GM23338 (cell line): ENCODE measurements around the gene TRIM44.

Experiments used
- CREB1 ChIP-seq: fragments of 250-450 bp; sonication (Bioruptor Pico); IDR thresholded peaks from 2 replicates; pipeline ENCODE4 v1.5.0; 2020; ENCODE audit warnings: low read depth, mild to moderate bottlenecking, moderate library complexity
- EZH2phosphoT487 ChIP-seq: fragments of 200-600 bp; sonication (generic); IDR thresholded peaks from one replicate; pipeline ENCODE4 v1.8.1; 2018; ENCODE audit warnings: antibody characterized with exemption; ENCODE audit not compliant: unreplicated experiment
- JUNB ChIP-seq: IDR thresholded peaks from one replicate; pipeline ENCODE4 v1.6.1; 2016; ENCODE audit warnings: antibody characterized with exemption; ENCODE audit not compliant: unreplicated experiment
- REST ChIP-seq: IDR thresholded peaks from one replicate; pipeline ENCODE4 v1.6.1; 2018; ENCODE audit warnings: antibody characterized with exemption; ENCODE audit not compliant: unreplicated experiment

GRCh38 chr11:35825386-35825785 lies 162.8 kb downstream of the TRIM44 start:
- TF ChIP-seq EZH2phosphoT487 (no peak), REST (no peak), JUNB (no peak), CREB1 (CRISPR knock-in tag) (no peak)
